Measurements from ENCODE around the gene NBR1. TPM values are rescaled to one million over a fixed set of nuclear protein-coding genes. Genes with fewer than 3 reads are reported as not detected.
"Not testable (repeated sequence)": the region's sequence is repeated elsewhere in the genome, so short reads cannot be mapped to it uniquely, and the experiment has no call there.

The NBR1 gene
- total and polyA plus RNA-seq, 9 donors: 58.2 to 124 (median 78.6) TPM

GRCh38 chr17:43175213-43176118, 4.5 kb downstream of the NBR1 start:
- Histone ChIP-seq H3K36me3 (no peaks in the 10 kb centered on the region), H3K4me1 (ENCODE audit: insufficient read depth) (peaks cover 4% of the 10 kb centered on the region), H3K27ac (no peak overlapping the region), H3K9me3 (no peaks in the 10 kb centered on the region), H3K4me3 (no peak overlapping the region), H3K27me3 (no peaks in the 10 kb centered on the region)
- no peak for TF ChIP-seq EP300 (IDR thresholded peaks at IDR 0.05)
- no peak for DNase-seq
- intact Hi-C loops (cut with DNase I): no loop called here
- WGBS, 3 donors: 29 to 45% (median 38%) methylated on average over 4 of the region's 4 CpGs

GRCh38 chr17:43176119-43176570, 5.1 kb downstream of the NBR1 start:
- no peaks in the 10 kb centered on the region for H3K27me3 ChIP-seq
- DNase-seq: no peak
- no peaks in the 10 kb centered on the region for H3K36me3 ChIP-seq
- no peaks in the 10 kb centered on the region for H3K9me3 ChIP-seq
- peaks cover 4% of the 10 kb centered on the region for H3K4me1 ChIP-seq (ENCODE audit: insufficient read depth)
- H3K4me3 ChIP-seq: no peak overlapping the region
- intact Hi-C loops (cut with DNase I): no loop called here
- 52 to 67% (median 52%) methylated on average over 2 of the region's 2 CpGs for WGBS, 3 donors
- H3K27ac ChIP-seq: no peak overlapping the region
- no peak for TF ChIP-seq CTCF (IDR thresholded peaks at IDR 0.05)
- TF ChIP-seq EP300 (IDR thresholded peaks at IDR 0.05): no peak

- no peak overlapping the region for H3K4me3 ChIP-seq
- intact Hi-C loops (cut with DNase I): no loop called here
- no peaks in the 10 kb centered on the region for H3K27me3 ChIP-seq
- H3K4me1 ChIP-seq (ENCODE audit: insufficient read depth): no peaks in the 10 kb centered on the region
- H3K27ac ChIP-seq: no peak overlapping the region
- WGBS, 3 donors: 90 to 94% (median 90%) methylated on average over 3 of the region's 3 CpGs
- no peak for TF ChIP-seq CTCF (IDR thresholded peaks at IDR 0.05)
- no peak for TF ChIP-seq POLR2A (IDR thresholded peaks at IDR 0.05)
- no peak for TF ChIP-seq EP300 (IDR thresholded peaks at IDR 0.05)
- DNase-seq: no peak
- no peaks in the 10 kb centered on the region for H3K36me3 ChIP-seq
- no peaks in the 10 kb centered on the region for H3K9me3 ChIP-seq
Measured at GRCh38 chr17:43183921-43184320, 12.9 kb downstream of the NBR1 start.

- H3K27ac ChIP-seq; H3K4me1 ChIP-seq (ENCODE audit: insufficient read depth); H3K9me3 ChIP-seq; H3K4me3 ChIP-seq; DNase-seq; intact Hi-C loops (cut with DNase I); H3K36me3 ChIP-seq; H3K27me3 ChIP-seq: not testable (repeated sequence)
- 83 to 89% (median 88%) methylated on average over 5 of the region's 5 CpGs for WGBS, 3 donors
Measured at GRCh38 chr17:43186656-43187055, 15.6 kb downstream of the NBR1 start.

- WGBS, 3 donors: 8 to 40% (median 24%) methylated on average over 5 of the region's 5 CpGs
- Histone ChIP-seq H3K27me3 (no peaks in the 10 kb centered on the region), H3K4me3 (no peak overlapping the region), H3K4me1 (ENCODE audit: insufficient read depth) (no peaks in the 10 kb centered on the region), H3K36me3 (no peaks in the 10 kb centered on the region), H3K9me3 (no peaks in the 10 kb centered on the region), H3K27ac (peak overlapping the region in 1 of 2 donors; percentile 7)
- DNase-seq: peak in 3 of 5 donors; percentile 33 to 63 (median 46)
- TF ChIP-seq CTCF (IDR thresholded peaks at IDR 0.05) (no peak), EP300 (IDR thresholded peaks at IDR 0.05) (no peak), POLR2A (IDR thresholded peaks at IDR 0.05) (no peak)
- intact Hi-C loops (cut with DNase I): no loop called here
Measured at GRCh38 chr17:43193251-43193650, 22.2 kb downstream of the NBR1 start.

Data from ovary (tissue), 9 donors.